ENCODE data around the gene GIPC2. TPM values are rescaled to one million over a fixed set of nuclear protein-coding genes. Genes with fewer than 3 reads are reported as not detected.
A peak's percentile ranks its signal among the peaks of the same experiment; 100 is the strongest.

GIPC2 gene
- total and polyA plus RNA-seq, 2 of the 4 experiments (the other 2 are of a cell fraction) = 0.07 to 0.18 TPM

DNA sequence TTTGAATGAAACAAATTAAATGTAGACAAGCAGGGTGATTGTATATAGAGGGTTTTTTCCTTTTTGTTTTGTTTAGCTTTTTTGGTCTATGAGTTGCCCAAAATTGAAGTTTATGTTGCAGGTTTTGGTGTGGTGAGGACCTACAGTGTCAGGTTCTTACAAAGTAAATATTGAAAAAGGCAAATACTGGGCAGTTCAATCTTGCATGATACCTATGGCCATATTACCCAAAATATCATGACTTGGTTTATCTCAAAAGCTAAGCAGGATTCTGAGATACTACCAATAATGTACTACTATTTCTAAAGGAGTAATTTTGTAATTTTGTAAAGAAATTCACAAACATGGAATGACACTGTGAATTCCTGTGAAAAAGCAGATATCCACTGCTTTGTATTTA, 39.2 kb upstream of the GIPC2 start:
- ChIA-PET CTCF (interaction anchor here (0.6 to 2.7 kb wide), 3 partner anchors 28 to 117 kb away, joined by 3 to 7 read pairs (median 4); partner anchors contain the start of gene FUBP1), POLR2A (ENCODE audit: unreplicated experiment) (interaction anchor here (0.5 kb wide), 1 partner anchor 101 kb away, joined by 3 read pairs; no protein-coding TSS in a partner anchor)
- peak overlapping the region; percentile 67; the same call in 1 of the 2 replicates for H4K5ac ChIP-seq (ENCODE audit: low read depth, low read length)
- peak overlapping the region; percentile 80 for H3K4me3 ChIP-seq (ENCODE audit: insufficient read depth, low read depth, low read length)
- no peak overlapping the region for H4K8ac ChIP-seq (ENCODE audit: low read depth in 2 of 2, low read length in 2 of 2)
- peak overlapping the region; percentile 98 for H3K4me2 ChIP-seq (ENCODE audit: low read depth, low read length)
- peaks cover 6% of the 10 kb centered on the region for H3K4me1 ChIP-seq (ENCODE audit: control insufficient read depth, insufficient read depth, low read length)
- no peak overlapping the region for H2BK15ac ChIP-seq (ENCODE audit: low read depth, low read length)
- H3K14ac ChIP-seq (replicated peaks; ENCODE audit: low read depth, low read length) = no peak overlapping the region; the same call in 1 of the 2 replicates
- H2AFZ ChIP-seq (replicated peaks; ENCODE audit: low read length, poor library complexity) = no peak overlapping the region
- intact Hi-C loops (cut with micrococcal nuclease) = no loop called here
- peak overlapping the region; percentile 40; the same call in 1 of the 2 replicates for H3K23ac ChIP-seq (ENCODE audit: low read depth, low read length)
- no peak overlapping the region for H2AK5ac ChIP-seq (ENCODE audit: low read depth, low read length)
- no peaks in the 10 kb centered on the region for H3K36me3 ChIP-seq (ENCODE audit: control insufficient read depth, insufficient read depth, low read length)
- no peaks in the 10 kb centered on the region for H3K9me3 ChIP-seq (ENCODE audit: control insufficient read depth, insufficient read depth, low read length)
- no peak overlapping the region for H4K91ac ChIP-seq (ENCODE audit: insufficient read depth, low read depth, low read length)
- H3K9me1 ChIP-seq (ENCODE audit: insufficient read depth, low read length) = no peaks in the 10 kb centered on the region
- no TSS peak for BruUV-seq (replicated peaks)
- peak overlapping the region; percentile 49; the same call in 1 of the 2 replicates for H3K18ac ChIP-seq (ENCODE audit: low read depth, low read length)
- H4K20me1 ChIP-seq (ENCODE audit: insufficient read depth, low read length) = peaks cover 3% of the 10 kb centered on the region; the same call in 1 of the 2 replicates
- H3K79me1 ChIP-seq (ENCODE audit: low read depth in 1 of 2, low read length in 2 of 2) = peaks cover 0 to 21% of the 10 kb centered on the region in 2 experiments; a peak in 2 of 4 replicates
- peak overlapping the region; percentile 85; the same call in 1 of the 2 replicates for H3K27ac ChIP-seq (ENCODE audit: insufficient read depth, low read length)
- peak overlapping the region; percentile 100 for H2BK5ac ChIP-seq (ENCODE audit: low read depth, low read length, poor library complexity, severe bottlenecking)
- H3K56ac ChIP-seq (ENCODE audit: extremely low read depth, insufficient read depth, low read length) = no peak overlapping the region
- TF ChIP-seq CHD1 (IDR thresholded peaks at IDR 0.05; ENCODE audit: low read depth, low read length) (no peak), FOS (IDR thresholded peaks at IDR 0.05; ENCODE audit: low read depth, low read length) (no peak), SMC3 (IDR thresholded peaks at IDR 0.05; ENCODE audit: low read depth, low read length) (no peak), RAD21 (IDR thresholded peaks at IDR 0.05; ENCODE audit: low read length) (no peak), CEBPB (IDR thresholded peaks at IDR 0.05; ENCODE audit: low read depth, low read length) (no peak), POLR2A (IDR thresholded peaks at IDR 0.05; ENCODE audit: low read depth, low read length) (no peak), ELK1 (IDR thresholded peaks at IDR 0.05; ENCODE audit: borderline replicate concordance, low read depth, low read length) (no peak), MAZ (IDR thresholded peaks at IDR 0.05; ENCODE audit: borderline replicate concordance, low read depth, low read length) (no peak), RCOR1 (IDR thresholded peaks at IDR 0.05; ENCODE audit: insufficient replicate concordance, low read length) (no peak), USF2 (IDR thresholded peaks at IDR 0.05; ENCODE audit: low read depth, low read length) (no peak), RFX5 (IDR thresholded peaks at IDR 0.05; ENCODE audit: low read depth, low read length) (no peak), MAFK (IDR thresholded peaks at IDR 0.05; ENCODE audit: low read depth, low read length) (no peak), NFE2L2 (IDR thresholded peaks at IDR 0.05; ENCODE audit: low read depth, low read length) (no peak), BHLHE40 (IDR thresholded peaks at IDR 0.05; ENCODE audit: low read depth, low read length) (no peak), CTCF (conservative IDR thresholded peaks at IDR 0.05; ENCODE audit: low read depth, low read length) (no peak), MXI1 (IDR thresholded peaks at IDR 0.05; ENCODE audit: borderline replicate concordance, low read depth, low read length) (no peak)
- in situ Hi-C loops (cut with MboI; ENCODE audit: low sequenced_read_pairs) = no loop called here
- H2BK120ac ChIP-seq (ENCODE audit: low read depth, low read length) = no peak overlapping the region
- no peak overlapping the region for H2AK9ac ChIP-seq (replicated peaks; ENCODE audit: low read depth, low read length, poor library complexity)
- H2BK20ac ChIP-seq (ENCODE audit: low read depth, low read length) = no peak overlapping the region
- H3K9ac ChIP-seq (ENCODE audit: low read depth, low read length) = peak overlapping the region; percentile 84
- no peak overlapping the region for H3K4ac ChIP-seq (ENCODE audit: low read depth, low read length)
- H3K27me3 ChIP-seq (ENCODE audit: control insufficient read depth, insufficient read depth, low read length) = no peaks in the 10 kb centered on the region
- no peak for ATAC-seq (ENCODE audit: low read depth)
- dilution Hi-C loops (cut with HindIII; ENCODE audit: low sequenced_read_pairs, unreplicated experiment) = no loop called here
- no peak for DNase-seq

Data from IMR-90 (cell line).